HG02943 (cell line): ENCODE measurements around the gene REEP1.

Experiments
- ATAC-seq: cut with Tn5 transposase; IDR thresholded peaks from one replicate; pipeline ENCODE4 v1.9.1; 2021; ENCODE audit warnings: mild to moderate bottlenecking, low read depth, moderate library complexity; ENCODE audit not compliant: unreplicated experiment

Gene REEP1

GRCh38 chr2:86337244-86337835, at the start of gene REEP1:
REEP1 (minus strand) TSS chr2:86337626; CDS start chr2:86337510, 116 bp downstream.
- no peak for ATAC-seq

DNA sequence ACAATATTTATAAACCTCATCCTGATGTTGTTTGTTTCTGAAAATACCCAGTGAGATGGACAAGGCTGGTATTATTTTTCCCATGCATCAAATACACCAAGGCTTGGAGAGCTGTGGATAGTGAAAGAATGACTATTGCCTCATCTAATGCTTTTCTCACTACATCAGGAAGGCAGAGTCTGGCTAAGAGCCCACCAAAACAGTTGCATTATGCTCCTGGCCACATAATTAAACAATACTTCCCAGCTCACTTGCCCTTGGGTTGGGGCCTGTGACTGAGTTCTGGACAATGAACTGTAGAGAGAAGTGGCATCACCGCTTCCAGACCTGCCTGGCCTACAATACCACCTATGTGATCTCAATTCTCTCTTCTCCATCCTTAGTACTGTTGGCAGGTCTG, 46.4 kb upstream of the REEP1 start:
- ATAC-seq: no peak

DNA sequence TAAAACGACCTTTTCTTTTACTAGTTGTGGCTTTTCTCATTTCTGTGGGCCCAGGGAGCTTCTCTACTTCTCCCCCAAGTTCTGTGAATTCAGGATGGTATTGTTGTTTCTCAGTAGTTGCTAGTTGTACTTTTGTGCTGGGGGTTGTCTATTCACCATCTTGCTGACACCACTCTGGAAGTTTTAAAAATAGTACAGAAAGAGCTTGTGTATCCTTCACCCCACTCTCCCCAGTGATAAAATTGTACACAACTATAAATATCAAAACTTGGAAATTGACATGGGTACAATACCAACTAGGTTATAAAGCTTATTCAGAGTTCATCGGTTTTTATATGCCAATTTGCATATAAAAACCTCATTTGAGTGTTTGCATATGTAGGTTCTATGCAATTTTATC, 45.3 kb upstream of the REEP1 start:
- ATAC-seq: no peak

- ATAC-seq: no peak
Observed at GRCh38 chr2:86382108-86382507, 44.7 kb upstream of the REEP1 start.

DNA sequence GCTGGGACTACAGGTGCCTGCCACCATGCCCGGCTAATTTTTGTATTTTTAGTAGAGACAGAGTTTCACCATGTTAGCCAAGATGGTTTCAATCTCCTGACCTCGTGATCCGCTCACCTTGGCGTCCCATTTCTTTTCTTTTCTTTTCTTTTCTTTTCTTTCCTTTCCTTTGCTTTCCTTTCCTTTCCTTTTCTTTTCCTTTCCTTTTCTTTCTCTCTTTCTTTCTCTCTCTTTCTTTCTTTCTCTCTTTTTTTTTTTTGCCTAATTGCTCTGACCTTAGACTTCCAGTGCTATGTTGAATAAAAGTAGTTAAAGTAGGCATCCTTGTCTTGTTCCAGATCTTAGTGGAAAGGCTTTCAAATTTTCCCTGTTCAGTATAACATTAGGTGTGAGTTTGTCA, 41.0 kb upstream of the REEP1 start:
- ATAC-seq: no peak

GRCh38 chr2:86375623-86376022, 38.2 kb upstream of the REEP1 start:
- no peak for ATAC-seq

DNA sequence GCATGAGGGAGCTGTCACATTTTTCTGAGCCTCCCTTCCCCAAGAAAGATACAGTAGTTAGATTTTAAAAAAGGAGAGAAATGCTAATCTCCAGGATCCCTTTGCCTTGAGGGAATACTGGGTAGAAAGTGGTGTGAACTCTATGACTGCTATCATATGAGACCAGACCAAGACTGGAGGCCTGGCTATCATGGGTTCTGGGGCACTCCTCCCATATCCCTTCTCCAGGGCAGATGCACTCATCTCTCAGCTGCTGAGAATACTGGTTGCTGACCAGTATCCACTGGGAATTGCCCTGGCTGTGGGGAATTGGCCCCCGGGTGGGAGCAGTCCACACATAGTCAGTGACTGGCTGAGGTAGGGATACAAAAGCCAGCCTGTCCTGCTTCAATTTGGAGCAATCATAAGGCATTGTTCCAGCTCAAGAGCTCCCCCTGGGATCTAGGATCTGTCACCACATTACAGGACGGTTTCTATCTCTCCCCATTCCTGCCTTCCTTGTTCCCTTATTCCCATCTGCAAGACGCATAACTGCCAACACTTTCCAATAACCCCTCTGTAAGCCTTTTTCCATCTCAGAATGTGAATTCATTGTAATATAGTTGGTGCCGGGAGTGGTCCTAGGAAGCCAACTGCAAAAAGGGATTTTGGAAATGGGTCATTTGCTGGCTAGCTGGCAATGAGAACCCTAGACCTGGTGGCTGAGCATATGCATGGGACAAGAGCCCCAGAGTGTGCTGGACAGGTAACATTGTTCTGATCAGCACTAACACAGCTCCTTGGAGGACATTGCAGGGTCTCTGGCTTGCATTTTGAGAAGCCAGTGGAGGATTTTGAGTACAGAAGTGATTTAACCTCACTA, 35.4 kb upstream of the REEP1 start:
- ATAC-seq: no peak

DNA sequence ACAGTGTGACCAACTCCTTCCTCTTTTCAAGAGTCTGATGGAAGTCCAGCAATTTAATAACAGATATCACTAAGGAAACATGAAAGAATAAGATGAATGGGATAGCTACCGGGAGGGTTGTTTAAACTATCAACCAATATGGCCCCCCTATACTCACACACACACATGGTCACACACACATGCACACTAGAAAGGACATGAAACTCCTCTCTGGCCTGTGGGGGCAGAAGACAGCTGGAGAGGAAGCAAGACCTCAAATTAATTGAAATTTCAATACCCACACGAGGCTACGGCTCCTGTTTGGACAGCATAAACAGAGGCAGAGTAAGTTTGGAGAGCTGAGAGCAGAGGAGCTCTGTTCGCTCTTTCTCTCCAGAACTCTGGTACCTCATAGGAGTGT, 34.7 kb upstream of the REEP1 start:
- ATAC-seq: no peak

DNA sequence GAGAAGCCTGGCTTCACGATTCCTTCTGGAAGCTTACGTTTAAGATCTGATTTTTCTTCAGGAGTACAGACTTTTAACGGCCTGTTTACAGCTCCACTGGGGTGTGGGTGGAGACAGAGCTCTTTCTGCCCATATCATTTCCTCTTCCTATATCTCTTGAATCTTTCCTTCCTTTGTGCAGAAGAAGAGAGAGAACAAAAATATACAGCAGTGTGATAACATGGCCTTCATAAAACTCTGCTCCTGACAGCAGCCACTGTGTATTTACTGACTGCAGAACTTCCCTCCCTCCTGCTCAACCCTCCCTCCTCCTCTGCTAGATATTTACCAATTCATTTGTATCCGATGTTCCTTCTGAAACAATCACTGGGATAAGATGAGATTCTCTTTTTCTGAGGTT, 34.1 kb upstream of the REEP1 start:
- no peak for ATAC-seq

DNA sequence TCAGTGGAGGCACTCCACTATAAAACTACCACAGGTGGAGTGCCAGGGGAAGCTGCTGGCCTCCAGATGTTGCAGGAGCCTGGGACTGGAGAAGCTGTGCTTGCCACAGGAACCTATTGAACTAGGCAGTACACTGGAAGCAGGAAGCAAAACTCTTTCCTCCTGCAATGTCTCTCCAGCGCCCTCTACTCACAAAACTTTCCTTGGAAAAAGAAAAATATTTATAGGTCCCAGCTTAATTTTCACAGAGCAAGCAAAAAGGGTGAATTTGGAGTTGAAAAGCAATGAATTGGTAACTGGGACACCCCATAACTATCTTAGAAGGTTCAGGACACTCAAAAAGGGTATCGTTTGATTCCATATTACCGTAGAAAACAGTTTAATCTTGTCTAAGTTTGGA, 33.2 kb upstream of the REEP1 start:
- no peak for ATAC-seq

GRCh38 chr2:86368161-86368824, 30.9 kb upstream of the REEP1 start:
- ATAC-seq: no peak

GRCh38 chr2:86367499-86367777, 30.0 kb upstream of the REEP1 start:
- ATAC-seq: no peak

DNA sequence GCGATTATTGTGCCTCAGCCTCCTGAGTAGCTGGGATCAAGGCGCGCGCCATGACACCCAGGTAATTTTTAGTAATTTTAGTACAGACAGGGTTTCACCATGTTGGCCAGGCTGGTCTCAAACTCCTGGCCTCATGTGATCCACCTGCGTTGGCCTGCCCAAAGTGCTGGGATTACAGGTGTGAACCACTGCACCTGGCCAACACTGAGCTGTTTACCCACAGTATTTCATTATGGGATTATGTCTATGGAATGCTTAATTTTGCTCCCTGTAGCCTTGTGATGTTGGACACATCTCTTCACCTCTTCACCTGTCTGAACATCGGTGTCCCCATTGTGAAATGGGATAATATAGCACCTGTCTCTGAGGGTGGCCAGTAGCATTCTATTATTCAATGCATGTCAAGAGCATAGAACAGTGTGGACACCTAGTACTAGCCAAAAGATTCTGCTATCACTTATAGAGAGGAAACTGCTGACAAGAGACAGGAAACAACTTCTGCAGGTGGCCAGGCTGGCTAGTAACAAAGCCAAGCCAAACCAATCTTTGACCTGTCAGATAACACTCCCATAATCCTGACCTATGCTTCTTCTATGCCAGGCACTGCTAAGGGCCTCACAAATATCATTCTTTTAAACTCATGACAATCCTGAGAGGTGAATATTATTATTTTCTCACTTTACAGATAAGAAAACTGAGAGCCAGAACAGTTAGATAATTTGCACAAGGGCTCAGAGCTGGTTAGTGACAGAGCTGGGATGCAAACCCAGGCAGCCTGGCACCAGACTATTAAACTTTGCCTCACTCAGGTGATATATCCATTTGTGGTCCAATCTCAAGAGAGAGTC, 29.4 kb upstream of the REEP1 start:
- no peak for ATAC-seq

DNA sequence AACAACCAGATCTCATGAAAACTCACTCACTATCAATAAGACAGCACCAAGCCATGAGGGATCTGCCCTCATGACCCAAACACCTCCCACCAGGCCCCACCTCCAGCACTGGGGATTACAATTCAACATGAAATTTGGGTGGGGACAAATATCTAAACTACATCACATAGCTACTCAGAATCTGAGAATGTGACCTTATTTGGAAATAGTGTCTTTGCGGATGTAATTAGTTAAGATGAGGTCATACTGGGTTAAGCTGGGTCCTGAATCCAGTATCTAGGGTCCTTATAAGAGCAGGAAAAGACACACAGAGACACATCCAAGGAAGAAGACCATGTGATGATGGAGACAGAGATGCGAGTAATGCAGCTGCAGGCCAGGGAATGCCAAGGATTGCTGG, 27.5 kb upstream of the REEP1 start:
- no peak for ATAC-seq

DNA sequence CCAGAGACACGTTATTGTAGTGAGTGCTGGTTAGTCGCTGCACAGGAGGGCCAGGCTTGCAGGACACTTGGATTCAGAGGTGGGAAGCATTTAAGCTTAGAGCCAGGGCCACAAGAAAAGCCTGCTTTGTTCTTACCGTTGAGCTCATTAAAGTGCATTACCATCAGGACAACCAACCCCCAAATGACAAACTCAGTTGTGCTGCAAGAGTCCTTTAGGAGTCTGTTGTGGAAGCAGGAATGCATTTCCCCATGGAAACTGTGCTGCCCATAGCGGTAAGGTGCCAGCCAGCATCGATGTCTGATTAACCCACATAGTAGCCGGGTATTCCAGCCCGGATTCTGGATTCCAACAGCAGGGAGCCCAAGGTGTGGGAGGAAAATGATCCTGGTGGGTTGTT, 23.4 kb upstream of the REEP1 start:
- ATAC-seq: no peak

GRCh38 chr2:86358957-86359356, 21.5 kb upstream of the REEP1 start:
- no peak for ATAC-seq

GRCh38 chr2:86357392-86357963, 20.1 kb upstream of the REEP1 start:
- no peak for ATAC-seq

GRCh38 chr2:86352727-86353221, 15.3 kb upstream of the REEP1 start:
- ATAC-seq: no peak

- ATAC-seq: no peak
Observed at GRCh38 chr2:86352137-86352726, 14.8 kb upstream of the REEP1 start.

DNA sequence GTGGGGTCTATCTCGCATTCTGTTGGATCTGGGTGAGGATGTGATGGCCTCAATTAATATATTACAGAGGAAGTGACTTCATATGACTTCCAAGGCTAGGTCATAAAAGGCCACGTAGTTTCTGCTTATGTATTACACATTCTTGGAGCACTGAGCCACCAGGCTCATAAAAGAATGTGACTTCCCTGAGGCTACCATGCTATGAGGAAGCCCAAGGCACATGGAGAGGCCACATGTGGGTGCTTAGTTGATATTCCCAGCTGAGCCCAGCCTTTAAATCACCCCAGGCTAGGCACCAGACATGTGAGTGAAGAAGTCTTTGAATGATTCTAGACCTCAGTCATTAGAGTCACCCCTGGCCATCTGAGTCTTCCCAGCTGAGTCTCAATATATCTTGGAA, 13.3 kb upstream of the REEP1 start:
- ATAC-seq: no peak
